GM12878 (cell line): ENCODE data around the gene B4GALT5. TPM values are rescaled to one million over a fixed set of nuclear protein-coding genes. Genes with fewer than 3 reads are reported as not detected.

ENCODE experiments used
- ATAC-seq: fragments of 200-7000 bp; cut with Tn5 transposase; 3 replicates; pipeline ENCODE4 v1.9.1; 2020; ENCODE audit warnings: mild to moderate bottlenecking, moderate library complexity
- BruUV-seq: library from RNA; stranded (reverse); fragments of 400-500 nt; replicated peaks from 2 replicates; lab custom pipeline; 2021; lab: Mats Ljungman, UMichigan
- CTCF ChIA-PET: fragments of 300-600 bp; sonication (Branson Sonifier 250); formaldehyde crosslinking; extraction: SDS; loops from one replicate; lab custom pipeline; 2021; ENCODE audit warnings: inconsistent platforms; lab: Yijun Ruan, JAX
- POLR2A ChIA-PET: fragments of 350-600 bp; formaldehyde crosslinking; extraction: SDS; loops from one replicate; lab custom pipeline; 2021; ENCODE audit warnings: inconsistent platforms; lab: Charles Lee
- RAD21 ChIA-PET: fragments of 300-600 bp; sonication (Branson Sonifier 250); formaldehyde crosslinking; loops from one replicate; lab custom pipeline; 2023; ENCODE audit warnings: antibody characterized with exemption; ENCODE audit not compliant: unreplicated experiment; lab: Charles Lee
- SMC1A ChIA-PET: fragments of 300-600 bp; sonication (Branson Sonifier 250); formaldehyde crosslinking; loops from one replicate; lab custom pipeline; 2023; ENCODE audit not compliant: unreplicated experiment, uncharacterized antibody; lab: Charles Lee
- DNase-seq: peaks from one replicate; pipeline ENCODE4 v3.0.0-alpha.2; 2011; ENCODE audit warnings: low read depth, low spot score
- FAIRE-seq: peaks from 3 replicates; lab custom pipeline; 2011; peaks lifted over from hg19 to GRCh38; lab: Jason Lieb, UNC
- H2AFZ ChIP-seq: 2 replicates; pipeline ENCODE4 v1.6.0; 2011; ENCODE audit warnings: low read depth, low read length, control low read depth; ENCODE audit not compliant: control insufficient read depth
- H3K27ac ChIP-seq: 2 replicates; pipeline ENCODE4 v1.5.1; 2011; ENCODE audit warnings: control low read depth; ENCODE audit not compliant: control insufficient read depth, insufficient read depth
- H3K27me3 ChIP-seq, 2 experiments: replicated peaks in 1 of 2; 2 replicates each; pipeline versions ENCODE4 v1.6.0 to v1.6.1; 2011; ENCODE audit warnings: low read length in 1 of 2; ENCODE audit not compliant: control insufficient read depth in 2 of 2, insufficient read depth in 2 of 2
- H3K36me3 ChIP-seq, 2 experiments: 2 replicates each; pipeline ENCODE4 v1.5.1; 2011; ENCODE audit warnings: low read length in 1 of 2; ENCODE audit not compliant: control insufficient read depth in 2 of 2, insufficient read depth in 2 of 2
- H3K4me1 ChIP-seq: 2 replicates; pipeline ENCODE4 v1.6.1; 2011; ENCODE audit warnings: mild to moderate bottlenecking, low read length, moderate library complexity, mixed read lengths; ENCODE audit not compliant: control insufficient read depth, insufficient read depth
- H3K4me2 ChIP-seq: 2 replicates; pipeline ENCODE4 v1.6.0; 2011; ENCODE audit warnings: control low read depth; ENCODE audit not compliant: control insufficient read depth, insufficient read depth
- H3K4me3 ChIP-seq: fragments of 200-600 bp; sonication (generic); 2 replicates; pipeline ENCODE4 v1.5.1; 2016
- H3K79me2 ChIP-seq: 2 replicates; pipeline ENCODE4 v1.6.0; 2011; ENCODE audit warnings: low read length; ENCODE audit not compliant: control insufficient read depth, insufficient read depth
- H3K9ac ChIP-seq: 2 replicates; pipeline ENCODE4 v1.8.0; 2011; ENCODE audit warnings: low read length, control low read depth, mixed read lengths; ENCODE audit not compliant: control insufficient read depth, insufficient read depth
- H3K9me3 ChIP-seq: replicated peaks from 3 replicates; pipeline ENCODE4 v1.5.1; 2011; ENCODE audit warnings: mild to moderate bottlenecking, low read length; ENCODE audit not compliant: control insufficient read depth, insufficient read depth
- H4K20me1 ChIP-seq: 2 replicates; pipeline ENCODE4 v1.6.0; 2011; ENCODE audit not compliant: control insufficient read depth, insufficient read depth
- BMI1 ChIP-seq: fragments of 450-650 bp; IDR thresholded peaks from 2 replicates; pipeline ENCODE4 v1.6.1; 2016; ENCODE audit warnings: mild to moderate bottlenecking, moderate library complexity, borderline replicate concordance
- DPF2 ChIP-seq: fragments of 450-650 bp; IDR thresholded peaks from 2 replicates; pipeline ENCODE4 v1.6.1; 2017; ENCODE audit warnings: mild to moderate bottlenecking
- E2F4 ChIP-seq: IDR thresholded peaks from 2 replicates; pipeline ENCODE4 v1.6.1; 2012; ENCODE audit warnings: low read depth, low read length, improper control_type of control experiment
- MAX ChIP-seq: IDR thresholded peaks from 2 replicates; pipeline ENCODE4 v1.6.1; 2012; ENCODE audit warnings: low read depth, low read length, improper control_type of control experiment
- PAX8 ChIP-seq: fragments of 450-650 bp; IDR thresholded peaks from 2 replicates; pipeline ENCODE4 v1.6.1; 2017; ENCODE audit warnings: mild to moderate bottlenecking, moderate library complexity
- PKNOX1 ChIP-seq: fragments of 450-650 bp; IDR thresholded peaks from 2 replicates; pipeline ENCODE4 v1.6.1; 2016; ENCODE audit warnings: mild to moderate bottlenecking
- SIN3A ChIP-seq: IDR thresholded peaks from 2 replicates; pipeline ENCODE4 v1.6.1; 2012; ENCODE audit warnings: low read depth, low read length, improper control_type of control experiment
- SMAD1 ChIP-seq: fragments of 450-650 bp; IDR thresholded peaks from 2 replicates; pipeline ENCODE4 v1.6.1; 2018; ENCODE audit warnings: mild to moderate bottlenecking, low read depth; ENCODE audit not compliant: partially characterized antibody
- TCF12 ChIP-seq: IDR thresholded peaks from 2 replicates; pipeline ENCODE4 v1.6.1; 2011; ENCODE audit warnings: low read depth, mild to moderate bottlenecking, low read length
- TCF3 ChIP-seq: IDR thresholded peaks from 2 replicates; pipeline ENCODE4 v1.6.1; 2012; ENCODE audit warnings: low read depth, mild to moderate bottlenecking, low read length, borderline replicate concordance; ENCODE audit not compliant: insufficient read depth
- YY1 ChIP-seq: IDR thresholded peaks from 2 replicates; pipeline ENCODE4 v1.6.1; 2011; ENCODE audit warnings: low read depth, mild to moderate bottlenecking, low read length
- WGBS: methylation state at CpG from one replicate; pipeline ENCODE4 v1.1.6; 2016; ENCODE audit warnings: low lambda C conversion rate; ENCODE audit not compliant: insufficient replicate concordance, insufficient coverage; ENCODE audit errors: missing lambda C conversion rate; 5-methylcytosine and 5-hydroxymethylcytosine counted together
- in situ Hi-C: fragments of 300-500 bp; cut with MboI; formaldehyde crosslinking; loops from 9 replicates; pipeline ENCODE4 v1.14.3; 2018; ENCODE audit warnings: mixed read lengths
- intact Hi-C: fragments of 100-400 bp; cut with micrococcal nuclease; formaldehyde crosslinking; loops from one replicate; pipeline ENCODE4 v1.14.2; 2022; ENCODE audit not compliant: unreplicated experiment
- polyA plus RNA-seq, 11 experiments: library from polyadenylated mRNA; depleted of rRNA in 4 of 11; unstranded in 6 of 11; stranded (reverse) in 5 of 11; fragments of >200 nt; fragmentation: Nextera tagmentation in 4 of 11; fragmentation: Illumina TruSeq in 1 of 11; extraction: Ambion mirVana in 4 of 11; extraction: Trizol in 1 of 11; gene quantifications; 1 replicate in 1 of 11; 2 replicates in 10 of 11; pipeline versions ENCODE4 v1.2.1 to v1.2.3, GENCODE V29; 2011 to 2016; ENCODE audit warnings: inconsistent platforms in 2 of 11, missing spikeins in 2 of 11, low read depth in 1 of 11
- total RNA-seq, 4 experiments: library from RNA; depleted of rRNA in 3 of 4; stranded (reverse); fragments of >200 nt in 3 of 4; fragmentation: Illumina TruSeq in 1 of 4; extraction: Trizol in 1 of 4; gene quantifications; 2 replicates each; pipeline versions ENCODE4 v1.2.1 to v1.2.3, GENCODE V29; 2013 to 2021

The B4GALT5 gene
- total and polyA plus RNA-seq, 10 of the 15 experiments (the other 5 are each of a cell fraction or from before 2014, with no cell fraction given): 2.0 to 55.5 (median 20.2) TPM

- no peak overlapping the region for H3K27ac ChIP-seq
- no peak for FAIRE-seq
- ChIA-PET CTCF (no interaction called here), RAD21 (no interaction called here), SMC1A (no interaction called here), POLR2A (no interaction called here)
- intact Hi-C loops (no loop called here), in situ Hi-C loops (no loop called here)
- H3K79me2 ChIP-seq: no peaks in the 10 kb centered on the region
- no peak overlapping the region for H2AFZ ChIP-seq
- 56% methylated on average over 4 of the region's 4 CpGs for WGBS
- BruUV-seq: no TSS peak
- H4K20me1 ChIP-seq: no peaks in the 10 kb centered on the region
- no peak for DNase-seq
- ATAC-seq: no peak
- no peak overlapping the region for H3K9ac ChIP-seq
- H3K9me3 ChIP-seq: no peaks in the 10 kb centered on the region
- no peaks in the 10 kb centered on the region for H3K27me3 ChIP-seq
- H3K4me3 ChIP-seq: no peak overlapping the region
- no peaks in the 10 kb centered on the region; the same call in 1 of the 2 replicates for H3K4me1 ChIP-seq
- H3K36me3 ChIP-seq: no peaks in the 10 kb centered on the region
- TF ChIP-seq DPF2 (no peak), TCF12 (no peak), SMAD1 (no peak), PAX8 (no peak), TCF3 (no peak), SIN3A (no peak), PKNOX1 (no peak)
- H3K4me2 ChIP-seq: no peak overlapping the region
Observed at GRCh38 chr20:49727478-49727877, 13.8 kb upstream of the B4GALT5 start.

- SMC1A ChIA-PET: interaction anchor here (1.4 to 2.0 kb wide), 3 partner anchors 25 to 184 kb away, joined by 4 to 6 read pairs (median 5); no protein-coding TSS in a partner anchor
- TF ChIP-seq E2F4: no peak
- no peak for TF ChIP-seq YY1
- TF ChIP-seq MAX: no peak
- TF ChIP-seq BMI1: no peak
- TF ChIP-seq, all 136 proteins: peak for 0
- no peak overlapping the region for H3K4me3 ChIP-seq
- 79% methylated on average over 2 of the region's 2 CpGs for WGBS
- ChIA-PET POLR2A (interaction anchor here (0.6 kb wide), 1 partner anchor 8 kb away, joined by 3 read pairs; no protein-coding TSS in a partner anchor), RAD21 (interaction anchor here (1.4 kb wide), 1 partner anchor 11 kb away, joined by 4 read pairs; no protein-coding TSS in a partner anchor), CTCF (interaction anchor here (0.7 to 2.3 kb wide), 3 partner anchors 99 to 121 kb away, joined by 3 to 7 read pairs (median 3); no protein-coding TSS in a partner anchor)
- H3K4me1 ChIP-seq: no peaks in the 10 kb centered on the region; the same call in 1 of the 2 replicates
- in situ Hi-C loops: no loop called here
- no peak overlapping the region for H2AFZ ChIP-seq
- DNase-seq: no peak
- no peak for ATAC-seq
- no peaks in the 10 kb centered on the region for H3K9me3 ChIP-seq
- no peak overlapping the region for H3K4me2 ChIP-seq
- H3K79me2 ChIP-seq: no peaks in the 10 kb centered on the region
- intact Hi-C loops: no loop called here
- no peaks in the 10 kb centered on the region for H3K36me3 ChIP-seq
- no peaks in the 10 kb centered on the region for H4K20me1 ChIP-seq
- H3K27me3 ChIP-seq: no peaks in the 10 kb centered on the region
- H3K9ac ChIP-seq: no peak overlapping the region
- no peak for FAIRE-seq
- H3K27ac ChIP-seq: no peak overlapping the region
- no TSS peak for BruUV-seq
Observed at GRCh38 chr20:49725694-49726093, 12.0 kb upstream of the B4GALT5 start.
